Progenitor cell of endocrine pancreas (in vitro differentiated cells): ENCODE data around the gene C19orf67. TPM values are rescaled to one million over a fixed set of nuclear protein-coding genes. Genes with fewer than 3 reads are reported as not detected.

Experiments used
- DNase-seq: peaks from one replicate; pipeline ENCODE4 v3.0.0; 2021; ENCODE audit warnings: low spot score; ENCODE audit not compliant: unreplicated experiment
- H3K27ac Mint-ChIP-seq: 2 replicates; pipeline ENCODE4 v1.8.0; 2021; ENCODE audit warnings: mild to moderate bottlenecking, moderate library complexity, mixed read lengths
- H3K27me3 Mint-ChIP-seq: 2 replicates; pipeline ENCODE4 v1.8.0; 2021; ENCODE audit warnings: mixed read lengths
- H3K36me3 Mint-ChIP-seq: 2 replicates; pipeline ENCODE4 v1.8.0; 2022; ENCODE audit warnings: mixed read lengths; ENCODE audit not compliant: insufficient read depth
- H3K4me1 Mint-ChIP-seq: 2 replicates; pipeline ENCODE4 v1.8.0; 2021; ENCODE audit warnings: low read depth, mixed read lengths
- H3K4me3 Mint-ChIP-seq: 2 replicates; pipeline ENCODE4 v1.8.0; 2021; ENCODE audit warnings: low read depth, mild to moderate bottlenecking, moderate library complexity, mixed read lengths
- H3K9me3 Mint-ChIP-seq: 2 replicates; pipeline ENCODE4 v1.8.0; 2021; ENCODE audit warnings: low read depth, mixed read lengths
- total RNA-seq: library from RNA; stranded (reverse); gene quantifications from 2 replicates; pipeline ENCODE4 v1.2.1, GENCODE V29; 2021
- TF ChIP-seq, protein P1 (sequence below): fragments of 200-600 bp; sonication (generic); IDR thresholded peaks from one replicate; pipeline ENCODE4 v1.5.0; 2021; ENCODE audit warnings: antibody characterized with exemption, mild to moderate bottlenecking; ENCODE audit not compliant: unreplicated experiment

Gene C19orf67
- total RNA-seq, 1 donor from 2014 or later: 0.43 TPM

- peaks cover 12% of the 10 kb centered on the region for H3K4me1 Mint-ChIP-seq
- H3K27me3 Mint-ChIP-seq: peaks cover 3% of the 10 kb centered on the region
- TF ChIP-seq, protein P1, sequence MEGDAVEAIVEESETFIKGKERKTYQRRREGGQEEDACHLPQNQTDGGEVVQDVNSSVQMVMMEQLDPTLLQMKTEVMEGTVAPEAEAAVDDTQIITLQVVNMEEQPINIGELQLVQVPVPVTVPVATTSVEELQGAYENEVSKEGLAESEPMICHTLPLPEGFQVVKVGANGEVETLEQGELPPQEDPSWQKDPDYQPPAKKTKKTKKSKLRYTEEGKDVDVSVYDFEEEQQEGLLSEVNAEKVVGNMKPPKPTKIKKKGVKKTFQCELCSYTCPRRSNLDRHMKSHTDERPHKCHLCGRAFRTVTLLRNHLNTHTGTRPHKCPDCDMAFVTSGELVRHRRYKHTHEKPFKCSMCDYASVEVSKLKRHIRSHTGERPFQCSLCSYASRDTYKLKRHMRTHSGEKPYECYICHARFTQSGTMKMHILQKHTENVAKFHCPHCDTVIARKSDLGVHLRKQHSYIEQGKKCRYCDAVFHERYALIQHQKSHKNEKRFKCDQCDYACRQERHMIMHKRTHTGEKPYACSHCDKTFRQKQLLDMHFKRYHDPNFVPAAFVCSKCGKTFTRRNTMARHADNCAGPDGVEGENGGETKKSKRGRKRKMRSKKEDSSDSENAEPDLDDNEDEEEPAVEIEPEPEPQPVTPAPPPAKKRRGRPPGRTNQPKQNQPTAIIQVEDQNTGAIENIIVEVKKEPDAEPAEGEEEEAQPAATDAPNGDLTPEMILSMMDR: no peak
- H3K36me3 Mint-ChIP-seq: peaks cover 22% of the 10 kb centered on the region
- no peak overlapping the region for H3K27ac Mint-ChIP-seq
- no peak for DNase-seq
- peaks cover 3% of the 10 kb centered on the region for H3K9me3 Mint-ChIP-seq
- peak overlapping the region; percentile 40 for H3K4me3 Mint-ChIP-seq
Measured at GRCh38 chr19:14093117-14093823, 7.7 kb upstream of the C19orf67 start.

GRCh38 chr19:14091813-14092462 is 6.4 kb upstream of the C19orf67 start:
- peak overlapping the region; percentile 98 for H3K27ac Mint-ChIP-seq
- peaks cover 22% of the 10 kb centered on the region for H3K36me3 Mint-ChIP-seq
- DNase-seq: no peak
- peak overlapping the region; percentile 96 for H3K4me3 Mint-ChIP-seq
- TF ChIP-seq, protein P1: no peak
- H3K4me1 Mint-ChIP-seq: peaks cover 12% of the 10 kb centered on the region
- H3K27me3 Mint-ChIP-seq: peaks cover 3% of the 10 kb centered on the region
- H3K9me3 Mint-ChIP-seq: peaks cover 3% of the 10 kb centered on the region

DNA sequence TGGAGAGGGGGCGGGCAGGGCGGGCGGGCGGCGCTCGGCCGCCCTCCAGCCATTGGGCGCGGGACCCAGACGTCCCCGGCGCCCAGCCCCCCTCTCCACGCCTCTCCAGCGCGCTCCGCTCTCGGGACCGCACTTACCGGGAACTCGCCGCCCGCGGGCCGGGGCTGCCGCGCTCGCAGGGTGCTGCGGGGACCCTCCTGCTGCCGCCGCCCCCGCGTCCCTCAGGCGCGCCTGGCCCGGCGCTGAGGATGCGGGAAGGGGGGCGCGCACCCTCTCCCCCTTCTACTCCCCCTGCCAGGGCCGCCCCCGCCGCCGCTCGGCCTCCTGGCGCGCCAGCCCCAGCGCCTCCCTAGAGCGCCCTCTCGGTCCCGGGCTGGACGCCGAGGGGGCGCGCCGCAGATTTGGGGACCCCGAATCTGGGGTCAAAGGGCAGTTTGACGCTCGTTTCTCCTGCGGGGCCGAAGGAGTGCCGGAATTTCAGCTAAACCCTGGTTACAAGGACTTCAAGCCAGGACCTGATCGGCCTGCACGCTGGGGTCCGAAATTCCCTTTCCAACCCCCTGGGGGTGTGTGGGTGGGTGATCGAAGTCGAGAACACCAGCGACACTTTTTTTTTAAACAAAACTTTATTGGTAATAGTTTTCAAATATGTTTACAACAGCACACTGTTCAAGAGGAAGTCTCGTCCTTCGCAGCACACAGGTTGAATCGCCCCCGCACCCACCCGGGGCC is 5.7 kb upstream of the C19orf67 start:
- H3K4me1 Mint-ChIP-seq: peaks cover 12% of the 10 kb centered on the region
- TF ChIP-seq, protein P1: peak; percentile 47
- H3K27me3 Mint-ChIP-seq: peaks cover 3% of the 10 kb centered on the region
- H3K4me3 Mint-ChIP-seq: peak overlapping the region; percentile 96
- H3K36me3 Mint-ChIP-seq: peaks cover 20% of the 10 kb centered on the region
- H3K27ac Mint-ChIP-seq: peak overlapping the region; percentile 98
- H3K9me3 Mint-ChIP-seq: peaks cover 3% of the 10 kb centered on the region
- DNase-seq: peak; percentile 62

DNA sequence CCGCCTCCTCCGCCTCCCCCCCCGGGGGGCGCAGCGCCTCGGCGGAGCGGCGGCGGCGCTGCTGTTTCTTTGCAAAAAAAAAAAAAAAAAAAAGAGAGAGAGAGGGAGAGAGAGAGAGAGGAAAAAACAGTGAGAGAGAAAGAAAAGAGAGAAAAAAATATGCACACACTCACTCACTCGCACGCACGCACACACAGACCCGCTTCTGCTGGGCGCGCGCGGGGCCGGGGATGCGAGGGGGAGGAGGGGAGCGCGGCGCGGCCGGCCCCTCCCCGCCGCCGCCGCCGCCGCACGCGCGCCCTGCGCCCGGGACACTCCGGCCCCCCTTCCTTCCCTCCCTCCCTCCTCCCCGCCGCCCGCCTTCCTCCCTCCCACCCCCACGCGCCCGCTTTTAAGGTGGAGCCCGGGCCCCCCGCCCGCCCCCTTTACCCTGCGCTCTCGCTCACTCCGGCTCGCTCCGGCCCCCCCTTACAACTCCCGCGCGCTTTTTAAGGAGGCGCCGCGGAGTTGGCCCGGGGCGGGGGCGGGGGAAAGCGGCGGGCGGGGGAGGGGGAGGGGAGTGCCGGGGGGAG is 5.0 kb upstream of the C19orf67 start, which contains the start of gene SAMD1:
Gene SAMD1, minus strand, starts transcription at position 243 of the 572 bp plus-strand sequence.
- peak; percentile 66 for DNase-seq
- H3K9me3 Mint-ChIP-seq: peaks cover 3% of the 10 kb centered on the region
- H3K27me3 Mint-ChIP-seq: peaks cover 3% of the 10 kb centered on the region
- TF ChIP-seq, protein P1: no peak
- H3K4me3 Mint-ChIP-seq: peak within 1 kb of the TSS; percentile 96
- H3K27ac Mint-ChIP-seq: peak within 1 kb of the TSS; percentile 98
- H3K36me3 Mint-ChIP-seq: peaks cover 20% of the 10 kb centered on the region
- H3K4me1 Mint-ChIP-seq: peaks cover 12% of the 10 kb centered on the region
